ENCODE measurements around the gene GLT1D1.
A peak's percentile ranks its signal among the peaks of the same experiment; 100 is the strongest.

GLT1D1 gene

DNA sequence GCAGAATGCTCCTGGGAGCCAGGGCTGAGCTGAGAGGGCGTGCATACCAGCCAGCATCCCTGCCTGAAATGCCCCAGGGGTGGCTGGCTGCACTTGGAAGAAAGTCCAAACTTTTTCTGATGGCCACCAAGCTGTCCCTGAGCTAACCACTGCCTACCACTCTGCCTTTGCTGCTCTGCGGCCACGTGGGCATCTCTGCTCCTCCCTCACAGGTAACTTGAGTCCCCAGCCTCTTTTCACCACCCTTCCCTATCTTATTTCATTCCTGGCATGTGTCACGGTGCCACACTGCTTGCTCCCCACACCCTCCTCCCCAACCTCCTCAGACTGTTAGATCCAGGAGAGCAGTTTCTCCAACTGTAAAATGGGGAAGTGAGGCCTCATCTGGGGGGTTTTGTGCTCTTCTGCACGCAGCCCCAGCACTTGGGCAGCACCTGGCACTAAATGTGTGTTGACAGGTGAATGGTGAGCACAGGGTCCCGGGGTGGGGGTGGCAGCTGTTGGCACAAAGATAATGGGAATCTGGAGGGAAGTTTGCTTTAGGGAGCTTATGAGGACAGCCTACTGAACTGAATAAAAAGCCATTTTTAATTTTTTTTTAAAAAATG lies 113.0 kb downstream of the GLT1D1 start:
- no peak for DNase-seq (ENCODE audit: low read depth in 2 of 2)

DNA sequence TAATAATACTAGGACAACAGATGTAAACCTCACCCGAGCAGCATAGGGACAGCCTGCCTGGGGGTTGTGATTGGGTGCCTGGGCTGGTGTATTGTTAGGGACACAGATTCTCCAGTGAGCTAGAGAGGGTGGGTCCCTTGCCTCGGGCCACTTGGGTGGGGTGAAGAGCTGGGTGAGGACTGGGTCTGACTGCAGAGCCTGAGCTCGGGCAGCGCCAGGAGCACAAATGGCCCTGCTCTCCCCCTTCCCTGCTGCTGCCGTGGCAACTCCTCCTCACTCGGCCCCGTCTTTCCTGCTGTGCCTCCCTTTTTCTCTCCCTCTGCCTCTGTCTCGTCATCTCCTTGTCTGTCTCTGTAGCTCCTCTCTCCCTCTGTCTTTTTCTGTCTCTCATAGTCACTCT lies 115.4 kb downstream of the GLT1D1 start:
- no peak for DNase-seq (ENCODE audit: low read depth in 2 of 2)

GRCh38 chr12:128969480-128970055 lies 116.3 kb downstream of the GLT1D1 start:
- peak; percentile 6 for DNase-seq (ENCODE audit: low read depth in 2 of 2)

- DNase-seq (ENCODE audit: low read depth in 2 of 2), result no peak
Observed at GRCh38 chr12:128970110-128970509, 116.8 kb downstream of the GLT1D1 start.

GRCh38 chr12:128970941-128971340 lies 117.7 kb downstream of the GLT1D1 start:
- no peak for DNase-seq (ENCODE audit: low read depth in 2 of 2)

DNA sequence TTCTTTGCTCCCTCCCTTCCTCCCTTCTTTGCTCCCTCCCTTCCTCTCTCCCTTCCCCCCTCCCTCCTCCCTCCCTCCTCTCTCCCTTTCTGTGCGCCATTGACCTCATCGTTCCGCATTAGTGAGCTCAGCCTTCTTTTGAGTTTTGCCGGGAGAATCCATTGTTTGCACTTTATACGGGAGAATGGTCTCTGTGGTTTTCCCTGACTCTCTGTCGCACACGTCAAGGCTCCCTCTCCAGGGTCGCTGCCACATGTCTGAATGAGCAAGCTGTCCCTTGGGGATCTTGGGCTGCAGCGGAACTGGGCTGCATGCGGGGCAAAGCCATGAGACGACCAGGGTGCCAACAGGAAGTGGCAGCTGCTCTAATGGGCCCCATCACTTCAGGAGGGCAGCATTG lies 118.5 kb downstream of the GLT1D1 start:
- no peak for DNase-seq (ENCODE audit: low read depth in 2 of 2)

DNA sequence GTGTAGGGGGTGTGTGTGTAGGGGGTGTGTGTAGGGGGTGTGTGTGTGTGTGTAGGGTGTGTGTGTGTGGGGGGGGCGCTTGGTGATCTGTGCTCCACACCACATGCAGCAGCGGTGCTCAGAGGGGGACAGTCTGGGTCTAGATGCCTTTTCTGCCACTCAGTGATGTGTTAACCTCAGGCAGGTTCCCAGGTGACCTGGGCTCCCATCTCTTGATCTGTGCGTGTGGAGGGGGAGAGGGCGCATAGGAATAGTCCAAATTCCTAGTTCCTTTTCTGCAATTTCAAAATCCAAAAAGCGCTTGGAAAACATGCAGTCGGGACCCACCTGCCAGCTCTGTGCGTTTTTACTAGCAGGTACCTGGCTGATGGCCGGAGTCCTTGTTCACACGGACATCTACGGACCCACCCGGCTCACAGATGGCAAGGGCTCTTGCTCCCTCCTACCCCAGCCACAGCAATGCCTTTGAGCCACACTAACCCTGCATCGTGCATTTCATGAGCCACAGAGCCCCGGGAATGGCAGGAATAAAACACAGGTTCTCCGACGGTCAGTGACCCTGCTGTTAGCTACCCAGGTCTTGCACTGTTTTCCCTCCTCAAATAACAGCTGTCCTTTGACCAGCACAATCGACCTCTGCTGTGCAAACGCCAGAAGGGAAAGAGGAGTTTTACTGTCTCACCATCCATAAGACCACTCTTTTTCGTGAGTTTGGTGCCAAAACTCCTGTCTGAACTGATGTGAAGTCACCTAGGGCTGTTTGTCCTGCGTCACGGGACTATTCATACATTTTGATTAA lies 120.8 kb downstream of the GLT1D1 start:
- DNase-seq (ENCODE audit: low read depth in 2 of 2), result no peak

DNA sequence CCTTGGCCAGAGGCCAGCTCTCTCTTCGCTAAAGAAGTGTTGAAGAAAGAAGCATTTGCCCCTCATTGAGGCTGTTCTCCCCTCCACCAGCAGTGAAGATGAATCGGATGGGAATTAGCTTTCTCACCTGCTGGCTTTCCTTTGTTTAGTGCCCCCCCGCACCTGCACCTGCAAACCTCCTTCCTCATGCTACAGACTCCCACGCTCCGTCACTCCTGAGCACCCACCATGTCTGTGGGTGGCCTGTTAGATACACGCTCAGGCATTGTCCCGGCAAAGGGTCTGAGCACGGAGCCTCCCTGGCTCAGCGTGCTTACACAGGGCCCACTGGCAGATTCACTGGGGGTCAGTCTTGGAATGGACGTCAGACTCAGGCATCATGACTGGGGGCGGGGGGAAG lies 121.6 kb downstream of the GLT1D1 start:
- no peak for DNase-seq (ENCODE audit: low read depth in 2 of 2)

- peak in 1 of 2 donors; percentile 22 for DNase-seq (ENCODE audit: low read depth in 2 of 2)
Observed at GRCh38 chr12:128976120-128976738, 123.0 kb downstream of the GLT1D1 start.

GRCh38 chr12:128977441-128977840 lies 124.2 kb downstream of the GLT1D1 start:
- no peak for DNase-seq (ENCODE audit: low read depth in 2 of 2)

DNA sequence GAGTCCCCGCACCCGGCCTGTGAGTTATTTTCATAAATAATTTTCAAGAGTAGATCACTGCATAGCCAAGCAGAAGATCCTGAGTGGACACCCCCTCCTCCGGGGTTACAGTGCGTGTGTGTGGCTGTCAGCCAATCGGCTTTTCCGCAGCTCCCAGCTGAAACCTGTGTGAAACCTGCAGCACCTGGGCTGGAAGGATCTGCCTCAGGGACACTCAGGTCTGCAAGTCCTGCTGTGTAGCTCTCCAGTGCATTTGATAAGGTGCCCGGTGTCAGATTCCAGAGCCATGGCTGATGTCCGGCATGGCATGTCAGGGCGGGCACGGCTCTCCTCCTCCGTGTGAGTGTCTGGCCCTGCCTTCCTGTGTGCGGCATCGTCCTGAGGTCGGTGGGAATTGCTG lies 124.8 kb downstream of the GLT1D1 start:
- no peak for DNase-seq (ENCODE audit: low read depth in 2 of 2)

DNA sequence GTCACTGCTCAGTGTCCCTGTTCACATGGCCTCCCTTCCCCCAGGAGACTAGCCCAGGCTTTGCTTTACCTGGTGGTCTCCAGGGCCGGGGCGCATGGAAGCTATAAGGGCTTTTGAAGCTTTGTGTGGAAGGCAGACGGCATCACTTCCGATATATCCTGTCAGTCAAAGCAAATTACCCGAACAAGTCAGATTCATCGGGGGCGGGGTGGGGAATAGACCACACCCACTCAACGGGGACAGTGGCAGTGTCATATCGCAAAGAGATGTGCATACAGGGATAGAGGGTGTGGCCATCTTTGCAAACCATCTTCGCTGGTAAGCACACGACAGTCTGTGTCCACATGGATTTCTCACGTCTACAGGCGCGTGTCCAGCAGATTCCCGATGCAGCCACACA lies 127.3 kb downstream of the GLT1D1 start:
- DNase-seq (ENCODE audit: low read depth in 2 of 2), result no peak

DNA sequence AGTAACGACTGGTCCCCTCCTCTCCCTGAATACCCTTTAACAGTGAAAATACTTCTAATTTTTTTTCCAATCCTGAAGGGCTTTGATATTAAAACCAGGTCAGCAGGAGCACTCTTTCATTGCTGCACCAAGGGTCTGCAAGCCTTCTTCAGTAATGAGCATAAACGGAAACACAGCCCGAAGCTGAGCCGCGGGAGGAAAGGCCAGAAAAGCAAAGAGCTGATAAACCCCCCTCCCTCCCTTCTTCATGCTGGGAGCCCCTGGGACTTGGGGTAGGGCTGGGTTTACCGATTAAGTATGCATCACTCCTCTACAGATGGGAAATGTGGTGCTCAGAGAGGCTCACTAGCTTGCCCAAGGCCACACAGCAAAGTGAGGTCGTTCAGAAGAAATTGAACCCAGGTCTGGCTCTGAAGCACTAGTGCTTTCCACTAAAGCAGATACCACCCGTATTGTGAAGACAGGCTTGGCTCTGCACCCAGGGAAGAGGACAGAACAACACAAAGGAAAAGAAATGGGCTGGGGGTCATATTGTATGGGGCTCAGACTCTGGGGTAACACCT lies 128.8 kb downstream of the GLT1D1 start:
- no peak for DNase-seq (ENCODE audit: low read depth in 2 of 2)

GRCh38 chr12:128982933-128983332 lies 129.7 kb downstream of the GLT1D1 start:
- DNase-seq (ENCODE audit: low read depth in 2 of 2), result no peak

DNA sequence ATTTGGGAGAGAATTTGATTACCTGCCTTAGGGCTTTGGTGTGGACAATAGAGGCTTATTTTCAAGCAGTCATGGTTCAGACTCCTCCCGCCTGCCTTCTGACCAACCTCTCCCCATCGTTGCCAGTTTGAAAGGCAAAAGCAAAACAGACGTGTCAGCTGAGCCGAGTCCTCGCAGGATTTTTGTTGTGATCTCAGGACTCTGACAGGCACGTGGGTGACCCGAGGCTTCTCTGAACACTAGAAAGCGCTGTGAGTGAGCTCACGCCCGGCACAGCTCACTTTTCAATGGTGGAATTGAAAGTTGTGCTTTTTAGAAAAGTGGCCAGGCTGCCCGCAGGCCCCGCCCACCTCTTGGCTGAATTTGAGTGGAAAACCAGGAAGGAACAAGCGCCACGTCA lies 130.1 kb downstream of the GLT1D1 start:
- DNase-seq (ENCODE audit: low read depth in 2 of 2), result no peak

GRCh38 chr12:128986957-128987356 lies 133.7 kb downstream of the GLT1D1 start:
- no peak for DNase-seq (ENCODE audit: low read depth in 2 of 2)

DNA sequence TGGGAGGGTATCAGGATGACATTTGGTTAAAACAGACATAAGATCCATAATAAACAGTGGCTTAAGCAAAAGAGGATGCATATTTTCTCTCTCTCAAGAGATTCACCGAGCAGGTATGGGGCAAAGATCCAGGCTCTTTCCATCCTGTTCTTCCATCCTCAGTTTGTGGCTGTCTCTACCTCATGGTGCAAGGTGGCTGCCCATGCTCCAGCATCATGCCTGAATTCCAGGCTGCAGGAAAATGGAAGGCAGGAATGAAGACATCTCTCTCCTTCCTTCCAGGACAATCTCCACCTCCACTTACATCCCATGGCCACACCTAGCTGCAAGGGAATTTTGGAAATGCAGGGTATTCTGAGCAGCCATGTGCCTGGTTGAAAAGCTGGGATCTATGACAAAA lies 136.0 kb downstream of the GLT1D1 start:
- DNase-seq (ENCODE audit: low read depth in 2 of 2), result no peak

DNA sequence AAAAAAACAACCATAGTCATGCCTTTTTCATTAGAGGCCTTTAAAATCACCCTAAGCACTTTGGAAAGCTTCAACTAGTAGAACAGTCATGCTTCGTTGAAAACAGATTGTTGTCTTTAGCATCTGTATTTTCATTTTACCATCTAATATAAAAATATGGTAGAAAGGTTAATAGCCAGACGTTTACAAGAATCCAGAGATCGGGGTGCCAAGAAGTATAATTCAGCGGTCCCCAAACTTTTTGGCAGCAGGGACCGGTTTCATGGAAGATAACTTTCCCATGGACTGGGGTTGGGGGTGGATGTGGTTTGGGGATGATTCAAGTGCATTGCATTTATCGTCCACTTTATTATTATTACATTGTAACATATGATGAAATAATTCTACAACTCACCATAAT lies 138.4 kb downstream of the GLT1D1 start:
- no peak for DNase-seq (ENCODE audit: low read depth in 2 of 2)

GRCh38 chr12:128992116-128992515 lies 138.8 kb downstream of the GLT1D1 start:
- DNase-seq (ENCODE audit: low read depth in 2 of 2), result no peak

GRCh38 chr12:128992550-128992949 lies 139.3 kb downstream of the GLT1D1 start:
- no peak for DNase-seq (ENCODE audit: low read depth in 2 of 2)

DNA sequence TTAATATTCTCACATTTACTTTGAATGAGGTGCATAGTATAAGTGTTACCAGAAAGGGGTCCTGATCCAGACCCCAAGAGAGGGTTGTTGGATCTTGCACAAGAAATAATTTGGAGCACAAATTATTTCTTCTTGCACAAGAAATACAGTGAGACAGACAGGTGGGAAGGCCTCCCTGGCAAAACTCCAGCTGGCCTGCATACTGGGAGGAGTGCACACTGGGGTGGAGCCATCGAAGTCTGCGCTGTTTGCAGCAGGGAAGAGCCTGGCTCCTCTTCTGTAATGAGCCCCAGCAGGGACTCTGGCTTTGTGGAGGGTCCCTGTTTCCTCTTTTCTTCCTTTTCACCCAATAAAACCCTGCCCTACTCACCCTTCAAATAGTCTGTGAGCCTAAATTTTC lies 141.6 kb downstream of the GLT1D1 start:
- no peak for DNase-seq (ENCODE audit: low read depth in 2 of 2)

- DNase-seq (ENCODE audit: low read depth in 2 of 2), result no peak
Observed at GRCh38 chr12:128995619-128996018, 142.3 kb downstream of the GLT1D1 start.
